Activated T-cell treated with anti-CD3 and anti-CD28 coated beads for 4 hours (primary cell): Measurements from ENCODE around the gene SDK2.
"Not testable (repeated sequence)": the region's sequence is repeated elsewhere in the genome, so short reads cannot be mapped to it uniquely, and the experiment has no call there.

Experiments used
- DNase-seq: peaks from one replicate; pipeline ENCODE4 v3.0.0-alpha.2; 2020

Gene SDK2

DNA sequence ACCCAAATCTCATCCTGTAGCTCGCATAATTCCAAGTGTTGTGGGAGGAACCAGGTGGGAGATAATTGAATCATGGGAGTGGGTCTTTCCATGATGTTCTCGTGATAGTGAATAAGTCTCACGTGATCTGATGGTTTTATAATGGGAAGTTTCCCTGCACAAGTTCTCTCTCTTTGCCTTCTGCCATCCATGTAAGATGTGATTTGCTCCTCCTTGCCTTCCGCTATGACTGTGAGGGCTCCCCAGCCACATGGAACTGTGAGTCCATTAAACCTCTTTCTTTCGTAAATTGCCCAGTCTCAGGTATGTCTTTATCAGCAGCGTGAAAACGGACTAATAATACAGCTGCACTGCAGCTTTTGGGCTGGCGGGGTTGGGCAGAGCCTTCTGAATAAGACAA is 171.5 kb downstream of the SDK2 start:
- DNase-seq = not testable (repeated sequence)

DNA sequence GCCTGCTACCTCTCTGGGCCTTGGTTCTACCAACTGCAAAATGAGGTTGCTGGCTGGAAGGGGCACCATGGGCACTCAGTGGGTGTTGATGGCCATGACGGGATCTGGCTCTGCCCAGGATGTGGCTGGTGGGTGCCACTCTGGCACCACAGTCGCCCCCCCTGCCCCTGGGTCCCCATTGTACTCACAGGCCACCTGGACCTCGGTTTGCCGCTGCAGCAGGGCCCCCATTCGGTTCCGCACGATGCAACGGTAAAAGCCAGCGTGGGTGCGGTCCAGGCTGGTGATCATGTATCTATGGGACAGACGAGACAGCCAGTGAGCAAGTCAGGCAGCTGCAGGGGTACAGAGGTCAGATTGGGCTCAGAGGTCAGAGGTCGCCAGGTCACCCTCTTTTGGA is 172.3 kb downstream of the SDK2 start:
- DNase-seq = no peak

DNA sequence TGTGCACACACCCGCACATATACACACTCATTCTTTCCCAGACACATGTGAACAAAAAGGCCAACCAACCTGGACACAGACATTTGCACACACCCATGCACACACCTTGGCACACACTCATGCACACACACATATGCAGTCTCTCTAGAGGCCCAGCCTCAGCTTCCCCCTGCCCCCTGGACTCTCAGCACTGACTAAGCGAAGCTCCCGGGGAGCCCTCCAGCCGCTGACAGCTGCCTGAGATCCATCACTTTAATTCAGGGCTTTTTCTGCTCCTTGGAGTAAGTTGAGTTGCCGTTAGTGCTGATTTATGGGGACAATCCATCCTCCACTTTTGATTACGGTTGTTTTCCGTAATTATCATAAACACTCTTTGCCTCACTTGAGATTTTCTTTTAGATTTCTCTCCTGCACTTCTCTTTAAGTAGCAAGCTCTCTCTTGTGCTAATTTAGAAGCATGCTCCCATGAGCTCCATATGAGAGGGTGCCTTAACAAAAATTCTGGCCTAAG is 173.9 kb downstream of the SDK2 start:
- DNase-seq = no peak

DNA sequence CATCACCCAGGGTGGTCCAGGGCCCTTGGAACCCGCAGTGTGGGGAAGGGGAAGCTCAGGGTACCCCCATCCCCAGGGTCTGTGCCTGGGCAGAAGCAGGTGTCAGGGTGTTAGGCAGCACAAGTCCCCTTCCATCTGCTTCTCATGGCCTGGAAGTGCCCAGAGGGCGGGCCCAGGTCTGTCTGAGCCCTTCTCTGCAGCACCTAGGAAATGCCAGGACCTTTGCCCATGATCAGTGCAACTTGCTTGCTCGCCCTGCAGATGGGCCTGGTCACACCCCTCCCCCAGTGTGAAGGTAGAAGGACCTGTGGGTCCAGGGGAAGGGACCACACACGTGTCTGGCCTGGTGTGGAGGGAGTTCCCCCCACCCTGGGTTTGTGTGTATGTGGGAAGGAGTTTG is 174.9 kb downstream of the SDK2 start:
- DNase-seq = no peak

DNA sequence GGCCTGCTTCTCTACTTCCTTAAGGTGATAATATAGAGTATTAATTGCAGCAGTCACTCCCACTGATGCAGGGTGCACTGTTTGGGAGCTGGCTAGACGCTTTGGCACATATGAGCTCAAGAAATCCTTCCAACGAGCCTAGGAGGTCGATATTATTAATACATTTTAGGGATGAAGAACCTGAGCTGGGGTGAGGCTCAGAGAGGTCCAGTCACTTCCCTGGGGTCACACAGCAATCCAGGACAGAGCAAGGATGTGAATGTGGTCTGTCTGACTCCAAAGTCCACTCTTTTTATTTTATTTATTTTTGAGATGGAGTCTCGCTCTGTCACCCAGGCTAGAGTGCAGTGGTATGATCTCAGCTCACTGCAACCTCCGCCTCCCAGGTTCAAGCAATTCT is 176.0 kb downstream of the SDK2 start:
- no peak for DNase-seq

DNA sequence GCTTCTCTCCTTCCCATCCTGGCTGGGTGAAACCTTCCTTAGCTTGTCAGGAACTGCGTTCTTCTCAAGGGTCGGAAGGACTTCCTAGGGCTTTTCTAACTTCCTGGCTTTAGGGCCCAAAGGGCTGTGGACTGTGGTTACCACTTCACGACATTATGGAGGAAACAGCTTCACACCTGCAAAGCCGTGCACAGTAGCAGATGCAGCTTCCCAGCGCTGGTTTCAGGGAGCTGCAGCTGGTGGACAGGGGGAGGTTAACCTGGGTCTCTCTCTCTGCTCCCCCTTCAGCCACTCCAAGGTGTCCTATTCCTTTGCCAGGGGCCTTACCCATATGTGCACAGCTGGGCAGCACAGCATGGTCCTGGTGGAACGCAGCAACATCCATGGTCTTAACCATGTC is 176.6 kb downstream of the SDK2 start:
- DNase-seq = no peak

DNA sequence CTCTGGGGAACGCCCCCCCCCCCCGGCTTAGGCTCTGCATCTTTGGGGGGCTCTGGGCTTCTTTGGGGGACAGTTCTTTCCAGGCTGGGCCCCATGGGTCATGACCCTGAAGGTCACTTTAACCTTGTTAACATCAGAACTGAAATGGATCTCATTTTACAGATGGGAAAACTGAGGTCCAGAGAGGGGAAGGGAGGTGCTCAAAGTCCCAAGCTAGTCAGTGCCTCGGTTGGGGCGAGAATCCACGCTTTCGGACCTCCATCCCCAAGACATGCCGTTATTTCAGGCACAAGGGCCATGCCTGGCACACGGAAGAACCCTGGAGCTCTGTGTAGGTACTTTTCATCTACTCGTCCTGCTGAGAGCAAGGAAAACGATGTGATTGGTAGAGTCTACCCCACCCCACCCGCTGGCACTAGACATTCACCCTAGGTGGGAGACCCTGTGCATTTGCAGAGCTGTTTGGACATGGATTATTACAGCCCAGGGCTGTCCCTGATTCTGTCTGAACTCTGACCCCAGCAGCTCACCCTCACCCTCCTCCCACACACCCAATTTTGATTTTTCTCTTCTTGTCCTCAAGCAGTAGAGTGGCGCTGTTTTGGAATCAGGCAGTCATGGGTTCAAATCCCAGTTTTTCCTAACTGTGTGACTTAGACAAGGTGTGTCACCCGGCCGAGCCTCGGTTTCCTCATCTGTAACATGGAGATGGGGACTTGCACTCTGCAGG is 177.4 kb downstream of the SDK2 start:
- DNase-seq = no peak

DNA sequence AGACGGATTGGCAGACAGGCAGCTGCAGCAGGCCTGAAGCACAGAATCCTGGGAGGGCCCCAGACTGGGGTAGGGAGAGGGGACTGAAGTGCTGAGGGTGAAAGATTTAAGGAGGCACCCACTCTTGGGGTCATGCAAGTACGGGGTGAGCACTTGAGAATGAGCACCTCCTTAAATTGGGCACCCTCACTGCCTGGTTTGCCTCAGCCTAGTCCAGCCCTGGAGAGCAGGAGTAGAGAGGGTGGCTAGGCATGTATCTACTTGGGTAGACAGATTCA is 178.4 kb downstream of the SDK2 start:
- no peak for DNase-seq

DNA sequence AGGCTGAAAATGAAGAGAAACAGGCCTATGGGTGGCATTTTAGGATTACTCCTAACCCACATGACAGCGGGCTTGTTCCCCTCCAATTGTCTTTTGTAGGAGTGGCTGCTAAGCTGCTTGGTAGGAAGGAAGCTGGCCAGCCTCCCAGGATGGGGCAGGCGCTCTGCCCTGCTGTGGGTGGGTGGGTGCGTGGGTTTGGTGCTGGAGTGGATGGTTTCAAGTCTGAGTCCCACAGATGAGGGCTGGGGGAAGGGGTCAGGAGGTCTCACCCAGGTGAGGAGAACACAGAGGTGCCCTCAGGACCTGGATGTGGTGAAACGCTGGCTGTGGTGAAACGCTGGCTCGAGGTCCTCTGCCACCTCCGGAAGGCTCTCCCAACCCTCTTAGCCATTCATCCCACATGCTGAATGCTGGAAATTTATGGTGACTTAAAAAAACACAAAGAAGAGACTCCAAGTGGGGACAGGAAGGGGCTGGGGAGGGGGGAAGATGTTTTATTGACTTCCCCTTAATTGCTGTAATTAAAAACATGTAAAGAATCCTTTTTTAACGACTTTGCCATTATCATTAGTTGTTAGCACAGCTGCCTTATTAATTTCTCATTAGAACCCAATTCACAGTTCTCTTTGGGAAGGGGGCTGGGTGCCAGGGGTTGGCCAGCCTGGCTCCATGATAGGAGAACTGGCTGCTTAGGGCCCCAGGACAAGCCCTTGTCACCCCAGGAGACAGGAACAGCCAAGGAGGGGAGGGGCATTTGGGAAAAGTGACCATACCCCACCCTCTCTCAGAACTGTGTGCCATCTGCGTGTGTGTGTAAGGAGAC is 178.9 kb downstream of the SDK2 start:
- DNase-seq = no peak

DNA sequence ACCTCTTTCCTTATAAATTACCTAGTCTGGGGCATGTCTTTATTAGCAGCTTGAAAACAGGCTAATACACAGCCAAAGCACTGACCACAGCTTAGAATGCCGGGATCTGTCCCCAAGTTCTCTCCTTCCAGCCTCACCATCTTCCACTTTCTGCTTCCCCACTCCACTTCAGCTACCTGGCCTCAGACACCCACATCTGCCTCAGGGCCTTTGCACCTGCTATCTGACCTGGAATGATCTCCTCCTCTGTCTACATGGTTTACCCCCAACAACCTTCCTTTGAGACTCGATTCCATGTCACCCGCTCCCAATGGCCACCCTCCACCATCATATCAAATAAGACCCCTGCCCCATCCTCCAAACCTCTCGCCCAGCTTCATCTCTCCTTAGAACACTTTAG is 179.8 kb downstream of the SDK2 start:
- DNase-seq = no peak

DNA sequence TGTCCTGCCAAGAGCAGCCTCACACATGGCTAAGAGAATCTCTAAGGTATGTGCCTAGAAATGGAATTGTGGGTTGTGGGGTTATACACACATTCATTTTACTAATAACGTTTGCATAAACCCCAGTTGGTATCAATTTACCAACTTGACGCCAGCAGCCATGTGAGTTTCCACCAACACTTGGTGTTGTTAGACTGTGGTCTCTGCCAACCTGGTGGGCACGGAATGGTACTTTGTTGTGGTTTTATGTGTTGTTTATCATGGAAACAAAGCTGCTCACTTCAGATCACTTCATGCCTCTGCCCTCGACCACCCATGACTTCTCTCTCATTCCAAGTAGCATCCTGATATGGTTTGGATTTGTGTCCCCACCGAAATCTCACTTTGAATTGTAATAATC is 180.4 kb downstream of the SDK2 start:
- DNase-seq = no peak

DNA sequence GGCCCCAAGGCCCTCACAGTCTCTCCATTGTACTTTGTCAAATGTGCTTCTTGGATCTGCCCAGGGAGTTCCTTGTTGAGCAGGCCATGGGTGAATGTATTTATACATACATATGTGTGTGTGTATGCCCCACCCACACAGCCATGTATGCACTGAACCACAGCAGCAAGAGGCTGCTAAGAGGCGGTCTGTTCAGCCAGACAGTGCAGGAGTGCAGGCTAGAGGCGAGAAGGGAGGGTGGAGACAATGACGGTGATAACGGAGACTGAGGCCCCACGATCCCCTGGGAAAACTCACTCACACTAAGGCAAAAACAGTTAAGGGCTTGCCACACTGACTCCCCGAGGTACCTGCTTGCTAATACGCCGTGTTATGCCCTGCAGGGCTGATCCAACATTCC is 181.4 kb downstream of the SDK2 start:
- no peak for DNase-seq

DNA sequence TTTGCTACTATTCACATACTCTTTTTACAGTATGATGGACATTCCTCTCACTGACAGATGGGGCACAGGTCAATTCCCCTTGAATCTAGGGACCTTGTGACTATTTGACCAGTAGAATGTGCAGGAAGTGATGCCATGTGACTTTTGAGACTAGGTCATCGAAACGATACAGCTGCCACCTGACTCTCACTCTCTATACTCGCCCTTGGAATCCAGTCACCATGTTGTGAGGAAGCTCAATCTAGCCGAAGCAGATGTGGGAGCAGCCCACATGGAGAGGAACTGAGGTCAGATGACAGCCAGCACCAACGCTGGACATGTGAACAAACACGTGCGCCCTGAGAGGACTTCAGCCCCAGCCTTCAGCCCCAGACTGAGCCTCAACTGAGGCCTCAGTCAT is 184.3 kb downstream of the SDK2 start:
- no peak for DNase-seq

DNA sequence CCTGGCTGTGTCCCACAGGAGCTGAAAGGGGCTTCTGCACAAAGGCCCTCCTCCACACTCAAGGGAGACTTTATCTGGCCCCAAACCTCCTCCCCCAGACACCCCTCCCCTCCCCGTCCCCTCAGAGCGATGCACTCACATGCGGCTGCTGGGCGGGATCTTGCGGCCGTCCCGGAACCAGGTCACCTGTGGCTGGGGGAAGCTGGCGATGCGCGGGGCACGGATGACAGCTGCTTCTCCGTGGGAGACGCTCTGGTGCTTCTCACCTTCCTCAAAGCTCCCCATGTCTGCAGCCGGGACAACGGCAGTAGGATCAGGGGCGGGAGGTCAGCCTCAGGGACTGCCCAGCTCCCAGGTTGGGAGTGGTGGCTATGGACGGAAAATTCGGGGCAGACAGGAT is 188.5 kb downstream of the SDK2 start:
- no peak for DNase-seq

DNA sequence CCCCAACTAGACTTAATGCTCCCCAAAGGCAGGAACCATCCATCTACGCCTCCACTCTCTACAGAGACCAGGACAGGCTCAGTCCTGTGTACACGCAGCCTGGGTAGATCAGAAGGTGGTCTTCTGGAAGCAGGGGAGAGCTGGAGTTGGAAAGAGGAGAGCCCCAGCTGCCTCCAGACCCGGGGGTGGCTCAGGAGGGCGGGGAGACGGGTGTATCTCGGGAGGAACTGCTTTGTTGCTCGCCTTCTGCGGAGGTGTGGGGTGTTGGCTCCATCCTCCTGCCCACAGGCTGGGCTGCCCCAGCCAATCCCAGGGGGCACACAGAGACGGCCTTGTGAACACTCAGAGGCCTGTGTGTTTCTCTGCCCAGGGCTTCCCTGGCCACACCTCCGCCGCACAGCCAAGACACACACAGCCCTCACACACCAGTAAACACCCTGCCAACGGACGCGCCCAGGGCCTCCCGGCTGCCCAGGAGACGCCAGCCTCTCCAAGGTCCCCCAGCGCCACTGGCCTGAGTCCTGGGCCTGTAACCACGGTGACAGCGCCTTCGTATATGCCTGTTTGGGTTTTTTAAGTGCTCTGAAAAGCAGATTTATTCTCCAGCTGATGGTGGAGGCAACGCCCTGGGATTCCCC is 189.1 kb downstream of the SDK2 start:
- no peak for DNase-seq

DNA sequence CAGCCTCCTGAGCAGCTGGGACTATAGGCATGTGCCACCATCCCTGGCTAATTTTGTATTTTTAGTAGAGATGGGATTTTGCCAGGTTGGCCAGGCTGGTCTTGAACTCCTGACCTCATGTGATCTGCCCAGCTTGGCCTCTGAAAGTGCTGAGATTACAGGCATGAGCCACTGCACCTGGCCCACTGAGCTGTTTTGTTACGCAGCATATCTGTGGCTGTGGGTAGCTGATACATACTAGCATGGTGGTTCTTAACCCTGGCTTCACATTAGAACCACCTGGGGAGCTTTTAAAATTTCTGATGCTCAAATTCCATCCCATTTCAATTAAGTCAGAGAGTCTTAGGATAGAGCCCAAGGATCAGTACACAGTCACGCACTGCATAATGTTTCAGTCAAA is 190.8 kb downstream of the SDK2 start:
- DNase-seq = not testable (repeated sequence)

DNA sequence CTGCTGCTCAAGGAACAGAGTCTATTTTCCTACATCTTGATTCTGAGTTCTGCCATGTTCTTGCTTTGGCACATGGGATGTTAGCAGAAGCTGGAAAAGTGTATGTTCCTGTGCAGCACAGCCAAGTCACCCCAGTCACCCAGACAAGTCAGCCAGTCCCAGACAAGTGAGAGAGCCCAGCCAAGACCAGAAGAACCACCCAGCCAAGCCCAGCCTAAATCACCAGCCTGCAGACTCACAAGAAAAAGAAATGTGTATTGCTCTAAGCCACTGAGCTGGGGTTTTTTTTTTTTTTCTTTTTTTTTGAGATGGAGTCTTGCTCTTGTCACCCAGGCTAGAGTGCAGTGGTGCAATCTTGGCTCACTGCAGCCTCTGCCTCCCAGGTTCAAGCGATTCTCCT is 191.2 kb downstream of the SDK2 start:
- DNase-seq = no peak

DNA sequence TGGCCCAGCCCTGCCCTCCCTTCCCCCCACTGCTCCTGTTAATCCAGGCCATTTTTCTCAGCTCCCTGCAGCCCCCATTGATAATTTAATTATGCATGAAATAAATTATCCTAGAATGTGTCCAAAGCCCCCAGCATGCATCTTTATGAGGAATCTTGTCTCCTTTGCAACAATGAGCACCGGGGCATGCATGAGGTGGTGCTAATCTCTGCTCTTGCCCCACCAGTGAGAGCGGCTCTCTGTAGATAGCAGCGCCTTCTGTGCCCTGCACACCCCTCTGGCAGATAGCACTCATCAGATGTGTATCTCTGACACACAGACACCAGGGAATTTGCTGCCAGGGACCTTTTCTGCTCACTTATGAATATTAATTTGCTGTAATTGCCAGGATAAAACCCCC is 192.2 kb downstream of the SDK2 start:
- no peak for DNase-seq

DNA sequence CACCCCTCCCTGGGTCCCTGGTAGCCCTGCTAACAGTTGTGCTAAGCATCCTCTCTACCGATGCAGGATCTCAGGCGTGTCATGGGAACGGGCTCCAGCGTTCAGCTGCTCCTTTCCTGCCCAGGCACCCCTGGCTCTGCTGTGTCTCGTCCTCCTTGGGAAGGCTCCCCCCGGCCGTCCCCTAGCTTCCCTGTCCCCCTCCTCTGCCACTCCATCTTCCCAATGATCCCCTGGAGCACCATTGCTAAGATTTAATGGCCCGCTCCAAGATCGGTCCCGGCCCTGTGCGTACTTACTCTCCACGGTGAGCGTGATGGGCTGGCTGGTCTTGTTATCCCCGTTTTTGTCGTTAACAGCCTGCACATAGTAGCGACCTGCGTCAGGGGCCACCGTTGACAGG is 196.9 kb downstream of the SDK2 start:
- no peak for DNase-seq

DNA sequence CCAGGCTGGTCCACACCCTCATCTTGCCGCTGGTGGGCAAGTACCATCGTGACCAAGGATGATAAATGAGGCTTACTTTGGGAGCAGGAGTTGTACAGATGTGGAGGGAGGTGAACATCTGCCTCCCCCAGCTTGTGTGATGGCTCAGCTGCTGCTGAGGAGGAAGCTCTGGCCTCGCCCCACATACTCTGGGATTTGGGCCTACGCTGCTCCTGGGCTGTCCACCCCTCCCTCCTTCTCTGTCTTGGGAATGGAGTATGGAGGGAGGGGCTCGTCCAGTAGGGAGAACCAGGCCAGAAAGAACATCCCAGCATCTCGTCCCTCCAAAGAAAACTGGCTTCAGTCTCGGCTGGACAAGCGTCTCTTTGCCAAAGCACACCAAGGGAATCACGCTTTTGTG is 197.6 kb downstream of the SDK2 start:
- no peak for DNase-seq

DNA sequence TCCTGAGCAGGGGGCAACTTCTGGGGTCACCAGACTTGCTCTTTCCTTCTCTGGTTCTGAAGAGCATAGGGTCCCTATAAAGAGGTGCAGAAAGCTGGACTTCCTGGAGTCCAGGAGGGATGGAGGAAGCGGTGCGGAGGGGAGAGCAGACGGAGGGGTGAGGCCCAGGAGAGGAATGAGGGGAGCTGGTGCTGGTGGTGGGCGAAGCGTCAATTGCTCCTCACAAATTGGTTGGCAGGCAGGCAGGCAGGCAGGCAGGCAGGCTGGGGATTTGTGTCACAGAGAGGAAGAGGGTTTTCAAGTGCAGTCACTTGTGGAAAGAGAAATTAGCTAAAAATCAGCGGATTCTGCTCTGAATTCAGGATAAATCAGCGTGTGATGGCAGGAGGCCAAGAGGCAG is 198.8 kb downstream of the SDK2 start:
- DNase-seq = no peak

DNA sequence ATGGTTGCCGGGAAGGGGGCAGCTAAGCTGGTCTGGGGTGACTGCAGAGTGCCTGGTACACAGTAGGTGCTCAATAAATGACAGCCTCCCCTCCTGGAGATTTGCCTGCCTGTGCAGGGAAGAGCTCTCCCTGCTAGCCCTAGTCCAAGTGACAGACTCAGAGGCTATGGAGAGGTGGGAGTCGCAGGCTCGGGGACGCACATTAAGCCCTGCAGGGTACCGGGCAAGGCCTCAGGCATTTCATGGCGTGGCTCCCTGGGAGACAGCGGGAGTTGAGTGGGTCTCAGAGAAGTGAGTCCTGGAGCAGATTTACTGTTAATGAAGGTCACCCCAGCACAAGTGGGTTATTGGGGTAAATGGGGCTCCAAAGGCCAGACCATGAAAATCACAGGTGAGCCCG is 200.2 kb downstream of the SDK2 start:
- no peak for DNase-seq

DNA sequence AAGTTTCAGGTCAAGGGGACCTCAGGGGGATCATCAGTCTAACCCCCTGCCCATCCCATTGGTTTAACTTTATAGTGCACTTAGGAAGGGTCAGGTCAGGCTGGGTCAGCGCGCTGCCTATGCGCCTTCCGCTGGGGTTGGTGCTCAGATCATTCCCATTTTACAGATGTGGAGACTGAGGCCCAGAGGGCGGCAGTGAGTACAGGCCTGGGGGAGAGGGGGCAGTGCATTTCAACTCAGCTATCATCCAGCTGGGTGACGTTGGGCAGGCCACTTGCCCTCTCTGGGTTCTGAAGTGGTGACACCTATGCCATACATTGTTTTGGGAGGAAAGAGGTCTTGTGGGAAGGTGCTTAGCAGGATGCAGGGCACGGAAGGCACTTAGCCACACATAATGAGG is 204.6 kb downstream of the SDK2 start:
- DNase-seq = no peak

DNA sequence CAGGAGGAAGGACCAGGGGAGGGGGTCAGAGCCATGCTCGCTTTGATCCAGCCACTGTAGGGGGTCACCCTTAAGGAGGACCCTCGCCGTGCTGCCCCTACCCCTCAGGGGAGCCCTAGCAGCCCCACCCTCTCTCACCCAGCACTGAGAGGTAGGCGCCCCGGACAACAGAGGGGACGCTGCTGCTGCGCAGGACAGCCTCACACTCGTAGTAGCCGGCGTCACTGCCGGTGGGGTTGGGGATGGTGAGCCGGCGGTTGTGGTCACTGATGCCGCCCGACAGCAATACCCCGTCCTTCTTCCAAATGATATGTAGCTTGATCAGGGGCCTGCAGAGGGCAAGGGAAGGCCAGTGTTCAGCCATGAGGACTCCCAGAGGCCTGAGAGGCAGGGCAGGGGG is 206.4 kb downstream of the SDK2 start:
- DNase-seq = no peak
